ENCODE results near the gene IFITM5.

Gene IFITM5

GRCh38 chr11:257766-258493 is 41.4 kb downstream of the IFITM5 start:
- no peak for DNase-seq

GRCh38 chr11:256952-257737 is 42.2 kb downstream of the IFITM5 start:
- no peak for DNase-seq

GRCh38 chr11:255816-256215 is 43.5 kb downstream of the IFITM5 start:
- DNase-seq = no peak

- no peak for DNase-seq
These were observed 44.1 kb downstream of the IFITM5 start for GRCh38 chr11:255176-255575.

GRCh38 chr11:253886-254270 is 45.4 kb downstream of the IFITM5 start:
- DNase-seq = no peak

GRCh38 chr11:253160-253885 is 46.0 kb downstream of the IFITM5 start:
- DNase-seq = no peak

GRCh38 chr11:252666-253065 is 46.7 kb downstream of the IFITM5 start:
- no peak for DNase-seq

- no peak for DNase-seq
These were observed 47.8 kb downstream of the IFITM5 start for GRCh38 chr11:251550-251949.

- DNase-seq = peak; percentile 78
These were observed 48.5 kb downstream of the IFITM5 start for GRCh38 chr11:250740-251299.

GRCh38 chr11:250274-250673 is 49.1 kb downstream of the IFITM5 start:
- DNase-seq = no peak

GRCh38 chr11:249062-249461 is 50.3 kb downstream of the IFITM5 start:
- peak; percentile 19 for DNase-seq
